K562 (cell line): ENCODE results near the gene SPTLC3. TPM values are rescaled to one million over a fixed set of nuclear protein-coding genes. Genes with fewer than 3 reads are reported as not detected.

ENCODE experiments used
- AFF4 ChIP-seq: sonication (generic); formaldehyde crosslinking; IDR thresholded peaks from 2 replicates; pipeline ENCODE4 v1.8.0; 2023; ENCODE audit warnings: mild to moderate bottlenecking, missing genetic modification reagents
- ATF6 ChIP-seq: sonication (generic); formaldehyde crosslinking; IDR thresholded peaks from 2 replicates; pipeline ENCODE4 v1.4.0; 2020; ENCODE audit warnings: mild to moderate bottlenecking, missing genetic modification reagents
- BRF2 ChIP-seq: IDR thresholded peaks from 3 replicates; pipeline ENCODE4 v1.6.1; 2011; ENCODE audit warnings: borderline replicate concordance, mild to moderate bottlenecking; ENCODE audit not compliant: insufficient read length, insufficient read depth
- C11orf30 ChIP-seq: fragments of 450-650 bp; IDR thresholded peaks from 2 replicates; pipeline ENCODE4 v1.6.1; 2016; ENCODE audit warnings: low read depth, mild to moderate bottlenecking
- CCNT2 ChIP-seq: IDR thresholded peaks from 2 replicates; pipeline ENCODE4 v1.6.1; 2011; ENCODE audit warnings: borderline replicate concordance, low read depth, mild to moderate bottlenecking, moderate library complexity, mixed read lengths, low read length; ENCODE audit not compliant: insufficient read length; ENCODE audit errors: extremely low read depth
- CTCF ChIP-seq, 3 experiments: IDR thresholded peaks in 2 of 3; conservative IDR thresholded peaks in 1 of 3; 2 replicates each; pipeline ENCODE4 v1.5.1; 2011 to 2012; ENCODE audit warnings: low read length in 3 of 3, mild to moderate bottlenecking in 3 of 3, control low read depth in 2 of 3, improper control_type of control experiment in 1 of 3, inconsistent platforms in 1 of 3, low read depth in 1 of 3, mixed read lengths in 1 of 3, moderate library complexity in 1 of 3; ENCODE audit not compliant: insufficient read depth in 2 of 3
- ELK3 ChIP-seq: fragments of 450-650 bp; formaldehyde crosslinking; IDR thresholded peaks from 2 replicates; pipeline ENCODE4 v1.4.0; 2020; ENCODE audit warnings: mild to moderate bottlenecking
- HOXB6 ChIP-seq: fragments of 250-450 bp; sonication (Bioruptor Pico); IDR thresholded peaks from 2 replicates; pipeline ENCODE4 v1.5.1; 2022; ENCODE audit warnings: mild to moderate bottlenecking, borderline replicate concordance
- KLF13 ChIP-seq: fragments of 450-650 bp; IDR thresholded peaks from 2 replicates; pipeline ENCODE4 v1.6.1; 2016; ENCODE audit warnings: missing genetic modification characterization, low read depth, mild to moderate bottlenecking, missing compliant biosample characterization, moderate library complexity, borderline replicate concordance
- NEUROD1 ChIP-seq: fragments of 150-350 bp; IDR thresholded peaks from 2 replicates; pipeline ENCODE4 v1.6.1; 2014; ENCODE audit warnings: borderline replicate concordance, low read length, low read depth; ENCODE audit not compliant: partially characterized antibody
- PHB ChIP-seq: fragments of 250-450 bp; sonication (Bioruptor Pico); IDR thresholded peaks from 2 replicates; pipeline ENCODE4 v1.5.0; 2021
- SMC3 ChIP-seq: conservative IDR thresholded peaks from 2 replicates; pipeline ENCODE4 v1.6.1; 2011; ENCODE audit warnings: low read depth, low read length, improper control_type of control experiment; ENCODE audit not compliant: insufficient read depth
- SNAPC5 ChIP-seq: fragments of 250-450 bp; sonication (Bioruptor Pico); IDR thresholded peaks from 2 replicates; pipeline ENCODE4 v1.8.0; 2021; ENCODE audit warnings: moderate library complexity, mild to moderate bottlenecking, inconsistent platforms
- TAL1 ChIP-seq: fragments of 450-650 bp; IDR thresholded peaks from 2 replicates; pipeline ENCODE4 v1.6.1; 2016; ENCODE audit warnings: mild to moderate bottlenecking
- polyA plus RNA-seq, 8 experiments: library from polyadenylated mRNA; depleted of rRNA in 4 of 8; stranded (reverse) in 5 of 8; unstranded in 3 of 8; fragments of >200 nt; fragmentation: Nextera tagmentation in 2 of 8; fragmentation: Illumina TruSeq in 1 of 8; extraction: Ambion mirVana in 2 of 8; extraction: Trizol in 1 of 8; gene quantifications; 2 replicates each; pipeline versions ENCODE4 v1.2.1 to v1.2.3, GENCODE V29; 2011 to 2014; ENCODE audit warnings: inconsistent platforms in 1 of 8, missing spikeins in 1 of 8
- total RNA-seq, 7 experiments: library from RNA; depleted of rRNA in 6 of 7; stranded (reverse); fragments of >200 nt in 6 of 7; fragmentation: Illumina TruSeq in 2 of 7; extraction: Trizol in 2 of 7; gene quantifications; 2 replicates each; pipeline versions ENCODE4 v1.2.1 to v1.2.3, GENCODE V29; 2011 to 2021; ENCODE audit warnings: low replicate concordance in 1 of 7

The SPTLC3 gene
- total and polyA plus RNA-seq, 9 of the 15 experiments (the other 6 are each of a cell fraction or from before 2014, with no cell fraction given), result not detected

- TF ChIP-seq BRF2 (no peak), KLF13 (no peak), NEUROD1 (no peak), AFF4 (CRISPR knock-in tag) (no peak), CCNT2 (no peak), C11orf30 (no peak), ATF6 (CRISPR knock-in tag) (no peak), ELK3 (CRISPR knock-in tag) (no peak), HOXB6 (CRISPR knock-in tag) (no peak), SMC3 (0 out of 2 replicates have a peak, but pooled peaks have one; percentile 35), CTCF (IDR thresholded peaks at IDR 0.05 in 2 of 3, conservative IDR thresholded peaks at IDR 0.05 in 1 of 3; ENCODE audit: insufficient read depth in 2 of 3, low read depth in 1 of 3, low read length in 3 of 3) (peak; percentile 45 to 63 (median 54); a peak in 5 of 6 replicates), TAL1 (no peak), SNAPC5 (no peak), PHB (no peak)
Observed at GRCh38 chr20:13119583-13119982, 110.8 kb downstream of the SPTLC3 start (continued).
